ENCODE data around the gene OGFOD3.

- TF ChIP-seq, protein P1, sequence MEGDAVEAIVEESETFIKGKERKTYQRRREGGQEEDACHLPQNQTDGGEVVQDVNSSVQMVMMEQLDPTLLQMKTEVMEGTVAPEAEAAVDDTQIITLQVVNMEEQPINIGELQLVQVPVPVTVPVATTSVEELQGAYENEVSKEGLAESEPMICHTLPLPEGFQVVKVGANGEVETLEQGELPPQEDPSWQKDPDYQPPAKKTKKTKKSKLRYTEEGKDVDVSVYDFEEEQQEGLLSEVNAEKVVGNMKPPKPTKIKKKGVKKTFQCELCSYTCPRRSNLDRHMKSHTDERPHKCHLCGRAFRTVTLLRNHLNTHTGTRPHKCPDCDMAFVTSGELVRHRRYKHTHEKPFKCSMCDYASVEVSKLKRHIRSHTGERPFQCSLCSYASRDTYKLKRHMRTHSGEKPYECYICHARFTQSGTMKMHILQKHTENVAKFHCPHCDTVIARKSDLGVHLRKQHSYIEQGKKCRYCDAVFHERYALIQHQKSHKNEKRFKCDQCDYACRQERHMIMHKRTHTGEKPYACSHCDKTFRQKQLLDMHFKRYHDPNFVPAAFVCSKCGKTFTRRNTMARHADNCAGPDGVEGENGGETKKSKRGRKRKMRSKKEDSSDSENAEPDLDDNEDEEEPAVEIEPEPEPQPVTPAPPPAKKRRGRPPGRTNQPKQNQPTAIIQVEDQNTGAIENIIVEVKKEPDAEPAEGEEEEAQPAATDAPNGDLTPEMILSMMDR (IDR thresholded peaks at IDR 0.05) = no peak
- TF ChIP-seq POLR2A (IDR thresholded peaks at IDR 0.05) = no peak
Observed at GRCh38 chr17:82436601-82437324, 18.4 kb upstream of the OGFOD3 start.

Data from Peyer's patch (tissue), 4 donors.